Erythroblast (primary cell): ENCODE results near the gene SRGAP1.

Experiments
- GATA1 ChIP-seq: IDR thresholded peaks from 2 replicates; pipeline ENCODE4 v1.6.1; 2011; ENCODE audit warnings: low read depth, mild to moderate bottlenecking, control low read depth, low read length, moderate library complexity
- POLR2A ChIP-seq: IDR thresholded peaks from 2 replicates; pipeline ENCODE4 v1.6.1; 2011; ENCODE audit warnings: mild to moderate bottlenecking, low read length

- TF ChIP-seq POLR2A (no peak), GATA1 (no peak)
These were observed 4.7 kb downstream of the SRGAP1 start for GRCh38 chr12:63849106-63849620.
